ENCODE data around the gene NSRP1.
"Not testable (repeated sequence)": the region's sequence is repeated elsewhere in the genome, so short reads cannot be mapped to it uniquely, and the experiment has no call there.

Gene NSRP1, protein sequence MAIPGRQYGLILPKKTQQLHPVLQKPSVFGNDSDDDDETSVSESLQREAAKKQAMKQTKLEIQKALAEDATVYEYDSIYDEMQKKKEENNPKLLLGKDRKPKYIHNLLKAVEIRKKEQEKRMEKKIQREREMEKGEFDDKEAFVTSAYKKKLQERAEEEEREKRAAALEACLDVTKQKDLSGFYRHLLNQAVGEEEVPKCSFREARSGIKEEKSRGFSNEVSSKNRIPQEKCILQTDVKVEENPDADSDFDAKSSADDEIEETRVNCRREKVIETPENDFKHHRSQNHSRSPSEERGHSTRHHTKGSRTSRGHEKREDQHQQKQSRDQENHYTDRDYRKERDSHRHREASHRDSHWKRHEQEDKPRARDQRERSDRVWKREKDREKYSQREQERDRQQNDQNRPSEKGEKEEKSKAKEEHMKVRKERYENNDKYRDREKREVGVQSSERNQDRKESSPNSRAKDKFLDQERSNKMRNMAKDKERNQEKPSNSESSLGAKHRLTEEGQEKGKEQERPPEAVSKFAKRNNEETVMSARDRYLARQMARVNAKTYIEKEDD

DNA sequence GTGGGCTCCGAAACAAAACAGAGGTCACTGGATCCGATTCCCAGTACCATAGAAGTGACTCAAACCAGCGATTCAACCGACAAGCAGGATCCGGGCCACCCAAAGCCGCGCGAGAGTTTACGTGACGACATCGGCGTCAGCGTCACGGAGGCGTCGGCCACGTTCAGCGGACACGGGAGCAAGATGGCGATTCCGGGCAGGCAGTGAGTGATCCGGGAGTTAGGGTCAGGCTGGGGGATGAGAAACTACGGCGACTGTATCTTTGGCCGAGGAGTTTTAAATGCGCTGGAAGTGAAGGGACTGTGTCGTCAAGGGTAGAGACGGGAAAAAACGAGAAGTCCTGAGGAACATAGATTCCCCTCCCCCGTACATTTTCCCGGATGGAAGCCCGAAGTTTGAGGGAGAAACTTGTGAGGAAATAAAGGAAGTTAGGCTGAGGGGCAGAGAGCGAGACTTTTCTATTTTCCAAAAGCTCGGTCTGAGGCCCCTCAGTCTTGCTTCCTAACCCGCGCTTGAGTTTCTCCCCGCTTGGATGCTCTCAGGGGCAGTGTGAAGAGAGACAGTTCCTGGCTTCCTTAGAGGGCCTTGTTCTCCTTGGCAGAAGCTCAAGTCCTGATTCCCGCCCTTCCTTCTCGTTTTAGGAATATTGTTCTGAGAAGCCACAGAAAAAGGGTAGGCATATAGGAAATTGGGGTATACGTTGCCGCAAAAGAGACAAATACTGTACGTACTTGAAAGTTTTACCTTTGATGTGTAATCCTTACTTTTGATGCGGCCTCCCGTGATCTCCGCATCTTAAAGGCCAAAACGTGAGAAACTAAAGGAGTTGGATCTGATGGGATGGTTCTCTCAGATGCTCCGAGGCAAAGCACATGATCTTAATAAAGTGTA is at the start of gene NSRP1:
Gene NSRP1 (plus strand): TSS at position 156 of the 891 bp plus-strand sequence. CDS start 28 bp downstream, at position 184.
- DNase-seq (ENCODE audit: low read depth), result peak; percentile 94

DNA sequence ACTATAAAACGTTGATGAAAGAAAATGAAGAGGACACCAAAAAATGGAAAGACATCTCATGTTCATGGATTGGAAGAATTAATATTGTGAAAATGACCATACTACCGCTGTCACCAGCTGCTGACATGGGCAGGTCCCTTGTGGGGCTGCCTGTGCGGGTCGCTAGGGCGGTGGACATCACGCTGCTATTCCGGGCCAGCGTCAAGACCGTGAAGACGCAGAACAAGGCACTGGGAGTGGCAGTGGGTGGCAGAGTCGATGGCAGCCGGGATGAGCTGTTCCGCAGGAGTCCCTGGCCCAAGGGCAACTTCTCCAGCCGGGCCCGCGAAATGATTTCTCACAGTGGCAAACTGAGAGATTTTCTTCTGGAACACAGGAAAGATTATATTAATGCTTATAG is 48.2 kb upstream of the NSRP1 start:
- DNase-seq (ENCODE audit: low read depth), result no peak

DNA sequence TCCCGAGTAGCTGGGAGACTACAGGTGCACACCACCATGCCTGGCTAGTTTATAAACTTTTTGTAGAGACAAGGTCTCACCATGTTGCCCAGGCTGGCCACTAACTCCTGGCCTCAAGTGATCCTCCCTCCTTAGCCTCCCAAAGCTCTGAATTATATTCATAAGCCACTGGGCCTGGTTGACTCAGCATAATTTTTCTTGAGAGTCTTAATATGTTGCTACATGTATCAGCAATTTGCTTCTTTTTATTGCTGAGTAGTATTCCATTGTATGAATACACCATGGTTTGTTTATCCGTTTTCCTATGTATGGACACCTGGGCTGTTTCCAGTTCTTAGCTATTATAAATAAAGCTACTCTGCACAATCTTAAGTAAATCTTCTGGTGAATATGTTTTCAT is 42.4 kb upstream of the NSRP1 start:
- no peak for DNase-seq (ENCODE audit: low read depth)

DNA sequence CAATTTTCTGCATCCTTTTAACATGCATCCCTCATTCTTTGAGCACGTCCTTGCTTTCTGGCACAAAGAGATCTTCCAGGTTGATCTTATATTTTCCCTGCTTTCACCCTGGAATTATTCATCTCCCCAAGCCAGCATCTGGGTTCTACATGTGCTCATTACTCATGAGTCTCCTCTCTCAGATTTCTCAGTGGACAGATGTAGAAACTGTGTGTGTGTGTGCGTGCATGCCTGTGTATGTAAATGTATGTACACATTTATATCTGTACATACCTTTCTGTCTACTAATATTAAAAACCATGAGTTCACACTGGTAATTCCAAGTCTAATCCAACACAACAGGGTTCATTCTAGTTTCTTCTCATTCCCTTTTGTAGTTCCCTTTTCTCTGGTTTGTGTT is 41.9 kb upstream of the NSRP1 start:
- no peak for DNase-seq (ENCODE audit: low read depth)

DNA sequence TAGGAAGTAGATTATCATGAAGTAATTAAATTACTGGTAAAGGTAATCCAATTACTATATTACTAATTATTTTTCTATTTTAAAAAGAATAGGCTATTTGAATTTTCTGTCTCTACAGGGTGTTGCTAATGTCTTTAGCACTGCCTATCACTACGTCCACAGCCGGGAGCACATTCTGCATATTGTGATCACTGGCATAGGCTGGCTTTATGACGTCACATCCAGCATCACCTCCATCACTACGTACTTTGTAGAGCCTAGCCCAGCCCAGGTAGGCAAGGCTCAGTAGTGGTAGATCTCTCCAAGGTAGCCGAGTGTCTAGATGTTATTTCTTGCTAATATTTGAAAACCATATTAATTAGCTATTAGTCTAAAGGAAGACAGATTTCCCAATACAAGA is 33.8 kb upstream of the NSRP1 start:
- no peak for DNase-seq (ENCODE audit: low read depth)

DNA sequence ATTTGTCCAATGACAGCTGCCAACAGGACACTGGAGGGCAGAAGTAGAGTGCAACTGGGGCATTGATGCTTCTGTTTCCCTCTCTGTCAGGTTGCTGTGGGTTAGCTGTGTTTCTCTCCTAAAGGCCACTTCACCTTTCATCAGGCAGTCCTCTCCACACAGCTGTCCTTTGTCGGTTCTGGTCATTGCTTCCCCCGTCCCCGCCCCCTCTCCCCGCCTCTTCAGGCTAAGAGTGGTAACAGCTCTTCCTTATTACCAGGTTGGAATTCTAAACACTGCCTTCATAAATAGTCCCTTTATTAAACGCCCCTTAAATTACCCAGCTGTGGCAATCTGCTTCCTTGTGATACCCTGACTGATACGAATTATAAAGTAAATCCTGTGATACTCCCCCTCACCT is 31.8 kb upstream of the NSRP1 start:
- no peak for DNase-seq (ENCODE audit: low read depth)

DNA sequence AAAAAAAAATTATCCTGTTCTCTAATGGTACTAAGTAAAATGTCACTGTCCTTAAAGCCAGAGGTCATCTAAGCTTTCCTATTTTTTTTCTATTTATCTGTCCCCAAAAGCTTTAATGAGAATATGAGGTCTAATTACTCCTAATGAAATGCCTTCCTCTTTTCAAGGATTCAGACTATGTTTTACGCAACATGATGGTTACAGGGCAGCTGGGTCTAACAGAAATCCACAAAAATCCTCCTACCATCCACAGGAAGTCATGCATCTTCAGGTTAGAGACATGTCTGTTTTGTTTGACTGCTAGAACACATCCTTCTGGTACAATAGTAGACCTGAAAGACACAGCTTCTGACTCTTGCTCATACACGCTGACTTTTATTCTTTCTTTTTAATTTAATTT is 29.7 kb upstream of the NSRP1 start:
- no peak for DNase-seq (ENCODE audit: low read depth)

DNA sequence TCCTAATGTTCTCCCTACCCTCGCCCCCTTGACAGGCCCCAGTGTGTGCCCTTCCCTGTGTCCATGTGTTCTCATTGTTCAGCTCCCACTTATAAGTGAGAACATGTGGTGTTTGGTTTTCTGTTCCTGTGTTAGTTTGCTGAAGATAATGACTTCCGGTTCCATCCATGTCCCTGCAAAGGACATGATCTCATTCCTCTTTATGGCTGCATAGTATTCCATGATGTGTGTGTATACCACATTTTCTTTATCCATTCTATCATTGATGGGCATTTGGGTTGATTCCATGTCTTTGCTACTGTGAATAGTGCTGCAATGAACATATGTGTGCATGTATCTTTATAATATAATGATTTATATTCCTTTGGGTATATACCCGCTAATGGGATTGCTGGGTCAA is 29.2 kb upstream of the NSRP1 start:
- not testable (repeated sequence) for DNase-seq (ENCODE audit: low read depth)

DNA sequence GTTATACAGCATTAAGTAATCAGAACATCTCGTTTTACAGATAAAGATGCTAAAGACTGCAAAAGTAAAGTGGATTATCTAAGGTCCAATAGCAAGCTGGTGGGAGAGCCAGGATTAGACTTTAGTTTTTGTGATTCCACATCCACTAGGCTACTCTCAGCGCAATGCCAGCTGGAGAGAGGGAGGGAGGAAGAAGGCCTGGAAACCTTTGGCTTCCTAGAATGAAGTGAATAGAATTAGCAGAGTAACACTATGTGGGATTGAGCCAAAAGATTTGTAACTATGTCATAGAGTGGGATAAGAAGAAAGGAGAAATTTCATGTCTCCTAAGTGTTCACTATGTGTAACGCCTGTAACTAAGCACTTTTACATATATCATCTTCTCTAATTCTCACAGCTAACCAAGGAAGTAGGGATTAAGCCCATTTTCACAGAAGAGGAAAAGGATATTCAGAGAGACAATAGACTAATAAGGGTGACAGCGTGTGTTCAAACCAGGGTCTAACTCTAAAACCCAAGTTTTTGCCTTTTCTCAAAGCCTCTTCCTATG is 25.4 kb upstream of the NSRP1 start:
- no peak for DNase-seq (ENCODE audit: low read depth)

DNA sequence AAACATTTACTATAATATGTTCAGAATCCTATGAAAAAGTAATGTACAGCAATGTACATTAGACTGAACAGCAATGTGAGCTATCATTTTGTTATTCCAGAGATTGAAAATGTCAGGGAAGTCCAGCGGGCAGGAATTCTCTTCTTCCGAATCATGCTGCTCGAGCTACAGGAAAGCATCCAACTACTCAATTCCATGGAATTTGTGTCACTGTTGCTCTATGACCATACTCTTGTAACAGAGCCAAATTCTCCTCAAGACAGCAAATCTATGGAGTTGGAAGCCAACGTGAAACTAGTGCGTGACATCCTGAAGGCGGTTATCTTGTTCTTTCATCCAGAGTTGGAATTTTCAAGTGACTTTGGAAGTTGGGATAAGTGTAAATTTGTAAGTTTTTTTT is 24.8 kb upstream of the NSRP1 start:
- peak; percentile 81 for DNase-seq (ENCODE audit: low read depth)

DNA sequence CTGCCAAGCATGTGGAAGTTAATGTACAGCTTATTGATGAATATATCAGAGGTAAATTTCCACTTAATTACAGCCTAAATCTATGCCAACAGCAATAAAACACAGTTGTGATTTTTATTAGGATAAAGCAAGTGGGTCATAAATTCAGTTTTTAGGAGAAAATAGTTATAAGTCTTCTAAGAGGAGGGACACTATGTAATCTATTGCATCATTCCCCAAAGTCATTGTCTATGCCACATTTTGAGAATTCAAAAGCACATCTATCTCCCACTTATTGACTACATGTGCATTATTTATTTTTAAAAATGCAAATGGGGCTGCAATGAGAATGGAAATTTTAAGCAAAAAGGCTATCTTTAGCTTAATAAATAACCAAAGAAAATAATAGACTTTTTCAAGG is 23.7 kb upstream of the NSRP1 start:
- no peak for DNase-seq (ENCODE audit: low read depth)

DNA sequence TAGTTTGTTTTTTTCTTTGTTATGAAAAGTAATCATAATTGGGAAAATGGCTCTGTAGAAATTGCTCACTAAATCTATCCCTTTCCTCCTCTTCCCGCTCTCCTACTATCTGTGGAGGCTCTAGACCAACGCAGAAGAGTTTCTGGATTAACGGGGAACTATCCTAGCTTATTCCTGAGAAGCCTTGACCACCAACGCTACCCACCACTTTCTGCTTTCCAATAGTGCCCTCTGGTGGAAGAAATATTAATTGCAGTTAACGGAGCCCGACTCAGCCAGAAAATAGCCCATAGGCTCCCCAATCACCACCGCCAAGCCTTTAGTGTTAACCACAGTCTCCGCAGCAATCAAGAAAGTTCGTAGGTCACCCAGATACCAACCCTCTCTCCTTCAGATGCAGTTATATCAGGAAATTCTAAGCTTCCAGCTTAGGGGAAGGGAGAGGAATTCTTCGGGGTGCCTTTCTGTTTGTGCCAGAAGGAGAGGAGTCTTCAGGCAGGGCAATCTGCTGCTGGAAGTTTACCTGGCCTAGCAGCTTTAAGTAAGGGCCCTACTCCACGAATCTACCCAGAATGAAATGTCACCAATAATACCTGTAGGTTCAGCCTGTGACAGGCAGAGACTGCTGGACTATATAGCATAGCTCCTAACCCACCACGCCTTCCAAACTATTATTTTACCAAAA is 23.0 kb upstream of the NSRP1 start:
- DNase-seq (ENCODE audit: low read depth), result peak; percentile 39

DNA sequence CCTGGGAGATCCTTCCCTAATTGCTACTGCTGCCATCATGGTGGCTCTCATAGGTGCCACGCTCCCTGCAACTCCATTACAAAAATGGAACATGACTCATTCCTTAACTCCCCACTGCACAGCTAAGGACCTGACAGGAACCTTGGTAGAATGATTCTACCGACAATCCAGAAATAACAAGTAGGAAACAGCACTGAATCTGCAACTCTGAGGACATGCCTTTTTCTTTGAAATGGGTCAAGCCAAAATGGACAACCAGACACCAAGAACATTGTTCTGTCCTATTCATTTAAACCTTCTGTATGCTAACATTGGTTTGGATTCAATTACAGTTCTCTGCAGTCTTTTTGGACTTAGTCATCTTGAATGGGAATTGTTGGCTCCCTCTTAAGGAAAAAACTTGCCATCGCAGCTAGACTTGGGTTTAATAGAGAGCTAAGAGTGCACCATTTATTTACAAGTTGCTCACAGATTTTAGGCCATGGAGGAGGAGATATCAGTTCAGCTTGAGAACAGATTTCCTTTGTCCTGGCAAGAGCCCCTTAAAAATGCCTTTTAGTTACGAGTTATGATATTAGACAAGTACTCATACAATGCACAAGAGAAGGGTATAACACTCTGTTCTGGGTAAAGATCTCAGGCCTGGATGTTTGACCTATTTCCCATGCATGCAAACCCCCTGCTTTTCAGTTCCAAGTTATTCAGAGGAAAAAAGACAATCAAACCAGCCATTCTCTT is 20.9 kb upstream of the NSRP1 start:
- peak; percentile 73 for DNase-seq (ENCODE audit: low read depth)

DNA sequence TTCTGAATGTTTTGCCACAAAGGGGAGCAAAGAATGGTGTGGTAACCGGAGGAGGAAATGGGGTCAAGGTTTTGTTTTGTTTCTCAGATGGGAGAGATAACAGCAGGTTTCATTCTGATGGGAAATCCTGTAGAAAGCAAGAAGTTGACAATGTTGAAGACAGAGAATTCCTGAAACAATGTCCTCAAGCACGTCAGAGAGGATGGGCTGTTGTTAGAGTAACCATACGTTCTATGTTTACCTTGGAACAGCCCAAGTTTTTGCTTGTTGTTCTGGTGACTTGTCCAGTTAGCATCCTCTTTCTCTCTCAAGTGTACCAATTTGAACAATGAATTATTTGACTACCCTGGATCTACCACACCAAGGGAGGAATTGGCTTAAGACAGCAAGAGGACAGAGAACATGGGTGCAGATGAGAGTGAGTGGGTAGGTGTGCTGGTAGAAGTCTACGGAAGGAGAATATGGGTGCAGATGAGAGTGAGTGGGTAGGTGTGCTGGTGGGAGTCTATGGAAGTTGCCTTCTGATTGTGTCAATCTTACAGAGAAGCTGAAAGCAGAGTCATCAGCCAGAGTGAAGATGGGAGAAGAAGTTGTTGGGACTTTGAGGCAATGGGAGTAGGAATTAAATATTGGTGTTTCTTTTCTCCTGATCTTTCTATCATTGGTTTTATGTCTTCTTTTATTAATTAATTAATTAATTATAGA is 14.8 kb upstream of the NSRP1 start:
- no peak for DNase-seq (ENCODE audit: low read depth)

DNA sequence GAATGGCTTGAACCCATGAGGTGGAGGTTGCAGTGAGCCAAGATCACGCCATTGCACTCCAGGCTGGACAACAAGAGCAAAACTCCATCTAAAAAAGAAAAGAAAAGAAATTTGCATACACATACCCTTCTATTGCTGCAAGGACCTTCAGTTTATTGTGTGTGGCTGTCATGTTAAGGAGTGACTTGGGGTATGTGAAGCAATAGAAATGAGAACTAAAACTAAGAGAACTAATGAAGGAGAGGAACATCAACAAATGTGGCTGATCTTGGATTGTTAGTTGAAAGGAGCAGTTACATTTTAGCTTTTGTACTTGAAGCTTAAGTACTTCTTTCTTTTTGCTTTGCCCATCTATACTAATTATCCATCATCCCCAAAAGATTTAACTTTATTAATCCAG is 12.7 kb upstream of the NSRP1 start:
- DNase-seq (ENCODE audit: low read depth), result no peak

DNA sequence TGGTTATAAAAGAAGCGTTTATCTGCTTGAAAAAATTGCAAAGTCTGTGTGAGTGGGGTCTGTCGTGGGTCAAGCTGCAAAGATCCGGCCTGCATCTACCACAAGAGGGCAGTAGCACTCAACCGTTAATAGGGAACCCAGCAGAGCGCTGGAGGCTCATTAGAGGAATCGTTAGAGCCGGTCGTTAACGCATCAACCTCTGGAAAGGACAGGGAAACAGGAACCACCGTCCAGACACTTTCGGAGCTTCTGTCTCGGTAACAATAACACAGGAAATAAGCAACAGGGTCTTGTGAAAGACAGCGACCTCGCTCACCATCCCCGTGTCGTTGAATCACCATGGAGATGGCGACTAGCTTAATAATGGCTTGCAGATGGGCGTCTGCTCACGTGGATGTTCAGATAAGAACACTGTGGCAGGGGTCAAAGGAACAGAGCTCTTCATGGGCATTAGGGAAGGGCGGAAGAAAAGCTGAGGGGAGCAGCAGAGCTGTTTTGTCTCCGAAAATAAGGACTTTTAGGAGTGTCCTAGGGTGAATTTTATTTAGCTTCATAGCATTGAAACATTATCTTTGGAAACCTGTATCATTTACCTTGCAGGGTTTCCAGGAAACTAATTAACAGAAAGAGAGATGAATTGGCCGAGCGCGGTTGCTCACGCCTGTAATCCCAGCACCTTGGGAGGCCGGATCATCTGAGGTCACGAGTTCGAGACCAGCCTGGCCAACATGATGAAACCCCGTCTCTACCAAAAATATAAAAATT is 11.9 kb upstream of the NSRP1 start:
- peak; percentile 67 for DNase-seq (ENCODE audit: low read depth)

DNA sequence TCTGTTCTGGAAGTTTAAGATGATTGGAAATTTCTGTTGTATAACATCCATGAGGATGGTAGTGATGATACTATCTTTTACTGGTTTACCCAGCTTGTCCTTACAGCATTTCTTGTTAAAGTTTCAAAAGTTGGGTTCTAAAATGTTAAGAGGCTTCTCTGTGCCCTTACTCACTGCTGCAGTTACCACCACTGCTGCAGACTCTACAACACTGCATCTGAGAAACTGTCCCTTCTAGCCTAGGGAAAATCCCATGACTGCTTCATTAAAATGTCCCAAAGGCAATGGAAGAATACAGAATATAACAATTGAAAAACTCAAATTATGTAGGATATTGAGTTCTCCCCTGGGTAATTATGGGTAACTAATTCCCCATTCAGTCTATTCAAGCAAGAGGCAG is 3.8 kb upstream of the NSRP1 start:
- no peak for DNase-seq (ENCODE audit: low read depth)

DNA sequence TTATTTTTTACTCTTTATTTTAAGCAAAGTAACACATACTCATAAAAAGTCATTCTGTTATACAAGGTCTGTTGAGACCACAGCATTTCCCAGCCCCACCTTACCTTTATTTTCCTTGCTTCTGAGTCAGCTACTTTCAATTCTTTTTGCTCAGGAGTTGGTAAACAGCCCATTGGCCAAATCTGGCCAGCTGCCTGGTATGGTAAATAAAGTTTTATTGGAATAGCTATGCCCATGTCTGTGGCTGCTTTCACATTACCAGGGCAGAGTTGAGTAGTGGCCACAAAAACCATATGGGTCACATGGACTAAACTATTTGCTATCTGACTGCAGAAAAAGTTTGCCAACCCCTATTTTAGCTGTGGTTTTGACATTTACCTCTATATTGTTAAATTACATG is 3.4 kb upstream of the NSRP1 start:
- no peak for DNase-seq (ENCODE audit: low read depth)

DNA sequence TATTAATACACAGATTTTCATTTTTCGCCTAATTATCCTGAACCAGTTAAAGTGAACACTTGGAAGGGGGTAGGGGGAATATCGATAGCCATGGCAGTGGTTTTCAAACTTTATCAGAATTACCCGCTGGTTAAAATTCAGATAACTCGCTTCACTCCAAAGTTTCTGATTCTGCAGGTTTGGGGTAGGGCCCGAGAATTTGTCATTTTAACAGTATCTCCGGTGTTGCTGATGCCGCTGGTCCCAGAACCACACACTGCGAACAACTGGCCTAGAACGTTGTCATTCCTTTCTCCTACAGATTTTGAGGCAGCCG is 313 bp upstream of the NSRP1 start:
- no peak for DNase-seq (ENCODE audit: low read depth)

DNA sequence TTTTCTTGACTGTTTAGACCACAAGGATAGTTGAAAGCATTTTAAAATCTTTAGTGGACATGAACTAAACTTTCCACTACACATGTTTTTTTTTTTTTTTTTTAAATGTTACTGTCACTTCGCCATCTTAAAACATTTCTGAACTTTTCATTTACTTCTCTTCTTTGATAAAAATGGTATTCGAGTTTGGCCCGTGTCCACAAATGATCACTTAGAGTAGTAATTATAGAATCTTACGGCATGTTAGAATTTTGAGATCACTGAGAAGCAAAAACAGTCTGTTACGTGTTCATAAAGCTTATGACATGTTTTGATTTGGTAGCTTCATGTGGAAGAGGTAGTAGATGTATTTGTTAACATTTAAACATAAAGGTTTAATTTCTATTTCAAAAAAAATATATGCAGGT is 1.1 kb downstream of the NSRP1 start:
- no peak for DNase-seq (ENCODE audit: low read depth)

All from stromal cell of bone marrow (primary cell).